H1 (cell line): Measurements from ENCODE around the gene ATP9B. TPM values are rescaled to one million over a fixed set of nuclear protein-coding genes. Genes with fewer than 3 reads are reported as not detected.

Experiments used
- CTCF ChIA-PET: fragments of 300-600 bp; sonication (Branson Sonifier 250); formaldehyde crosslinking; loops from one replicate; lab custom pipeline; 2021; ENCODE audit not compliant: partially characterized antibody; lab: Charles Lee
- POLR2A ChIA-PET: fragments of 300-600 bp; sonication (Branson Sonifier 250); formaldehyde crosslinking; loops from one replicate; lab custom pipeline; 2021; ENCODE audit warnings: inconsistent platforms; ENCODE audit not compliant: partially characterized antibody; lab: Charles Lee
- DNase-seq, 2 experiments: peaks; one replicate each; pipeline versions ENCODE4 v3.0.0 to v3.0.0-alpha.2; 2010 to 2022; ENCODE audit warnings: low spot score in 2 of 2, low read depth in 1 of 2, mixed read lengths in 1 of 2
- FAIRE-seq: peaks from 2 replicates; lab custom pipeline; 2011; peaks lifted over from hg19 to GRCh38; lab: Jason Lieb, UNC
- H2AFZ ChIP-seq: 2 replicates; pipeline ENCODE4 v1.8.1; 2012; ENCODE audit warnings: low read length, inconsistent platforms
- H2AK5ac ChIP-seq: 2 replicates; pipeline ENCODE4 v1.6.1; 2013; ENCODE audit warnings: low read depth, low read length
- H2BK120ac ChIP-seq: replicated peaks from 2 replicates; pipeline ENCODE3; 2013; ENCODE audit warnings: low read depth, low read length, inconsistent platforms
- H2BK12ac ChIP-seq: 2 replicates; pipeline ENCODE4 v1.6.1; 2013; ENCODE audit warnings: low read depth, low read length
- H2BK15ac ChIP-seq: 2 replicates; pipeline ENCODE4 v1.6.1; 2013; ENCODE audit warnings: low read length
- H2BK20ac ChIP-seq: 2 replicates; pipeline ENCODE4 v1.6.1; 2013; ENCODE audit warnings: low read length
- H2BK5ac ChIP-seq: 2 replicates; pipeline ENCODE4 v1.6.1; 2013; ENCODE audit warnings: low read depth, low read length
- H3K14ac ChIP-seq: 2 replicates; pipeline ENCODE4 v1.6.1; 2013; ENCODE audit warnings: inconsistent platforms; ENCODE audit not compliant: insufficient read length
- H3K18ac ChIP-seq: 2 replicates; pipeline ENCODE4 v1.6.1; 2013; ENCODE audit warnings: low read length; ENCODE audit errors: extremely low read depth
- H3K23ac ChIP-seq: 2 replicates; pipeline ENCODE4 v1.6.1; 2013; ENCODE audit warnings: inconsistent platforms; ENCODE audit not compliant: insufficient read length
- H3K23me2 ChIP-seq: 2 replicates; pipeline ENCODE4 v1.6.1; 2013; ENCODE audit warnings: low read depth, low read length
- H3K27ac ChIP-seq: 2 replicates; pipeline ENCODE4 v1.6.1; 2011; ENCODE audit warnings: low read depth, low read length, inconsistent platforms
- H3K27me3 ChIP-seq, 4 experiments: replicated peaks in 1 of 4; 1 replicate in 1 of 4; 2 replicates in 3 of 4; pipeline versions ENCODE4 v1.6.1 to v1.8.1; 2011 to 2013; ENCODE audit warnings: low read length in 3 of 4, mild to moderate bottlenecking in 3 of 4, inconsistent platforms in 2 of 4, mixed read lengths in 2 of 4, moderate library complexity in 1 of 4; ENCODE audit not compliant: control insufficient read depth in 3 of 4, insufficient read depth in 3 of 4; ENCODE audit errors: extremely low read depth in 1 of 4
- H3K36me3 ChIP-seq, 4 experiments: 2 replicates each; pipeline versions ENCODE4 v1.6.1 to v1.8.1; 2011 to 2013; ENCODE audit warnings: mild to moderate bottlenecking in 4 of 4, low read length in 3 of 4, moderate library complexity in 2 of 4, control low read depth in 1 of 4, inconsistent platforms in 1 of 4; ENCODE audit not compliant: insufficient read depth in 4 of 4, control insufficient read depth in 2 of 4
- H3K4ac ChIP-seq: replicated peaks from 2 replicates; pipeline ENCODE3; 2013; ENCODE audit warnings: low read length, low read depth, mixed read lengths, inconsistent platforms; ENCODE audit not compliant: insufficient read length
- H3K4me1 ChIP-seq, 4 experiments: replicated peaks in 1 of 4; 1 replicate in 1 of 4; 2 replicates in 3 of 4; pipeline versions ENCODE4 v1.6.1 to v1.8.1; 2011 to 2013; ENCODE audit warnings: low read length in 3 of 4, inconsistent platforms in 2 of 4, mixed read lengths in 1 of 4; ENCODE audit not compliant: insufficient read depth in 4 of 4, control insufficient read depth in 3 of 4
- H3K4me2 ChIP-seq, 2 experiments: 2 replicates each; pipeline versions ENCODE4 v1.6.1 to v1.8.1; 2011 to 2013; ENCODE audit warnings: low read depth in 2 of 2, low read length in 2 of 2, control low read depth in 1 of 2, inconsistent platforms in 1 of 2, mild to moderate bottlenecking in 1 of 2; ENCODE audit not compliant: insufficient read depth in 1 of 2
- H3K4me3 ChIP-seq, 4 experiments: fragments of 200-600, 300-600 bp in 1 of 4; sonication (generic), shearing (Covaris generic), sonication (Bioruptor Twin) in 1 of 4; 2 replicates each; pipeline versions ENCODE4 v1.5.1 to v1.8.1; 2011 to 2016; ENCODE audit warnings: low read length in 4 of 4, low read depth in 3 of 4, control low read depth in 2 of 4, inconsistent platforms in 2 of 4, mild to moderate bottlenecking in 2 of 4, mixed read lengths in 1 of 4, moderate library complexity in 1 of 4; ENCODE audit not compliant: insufficient read depth in 2 of 4; ENCODE audit errors: extremely low read depth in 1 of 4
- H3K56ac ChIP-seq: replicated peaks from 2 replicates; pipeline ENCODE3; 2013; ENCODE audit warnings: low read depth, mild to moderate bottlenecking, mixed read lengths, low read length, inconsistent platforms; ENCODE audit not compliant: insufficient read length
- H3K79me1 ChIP-seq: 2 replicates; pipeline ENCODE4 v1.6.1; 2013; ENCODE audit warnings: low read depth, low read length, control low read depth
- H3K79me2 ChIP-seq, 2 experiments: 2 replicates each; pipeline versions ENCODE4 v1.6.1 to v1.8.1; 2012 to 2013; ENCODE audit warnings: low read length in 2 of 2, mild to moderate bottlenecking in 2 of 2, inconsistent platforms in 1 of 2; ENCODE audit not compliant: insufficient read depth in 2 of 2, control insufficient read depth in 1 of 2
- H3K9ac ChIP-seq, 4 experiments: replicated peaks in 1 of 4; 1 replicate in 1 of 4; 2 replicates in 3 of 4; pipeline versions ENCODE4 v1.6.1 to v1.8.1; 2011 to 2013; ENCODE audit warnings: low read depth in 3 of 4, low read length in 3 of 4, control low read depth in 2 of 4, mild to moderate bottlenecking in 2 of 4, moderate library complexity in 2 of 4, inconsistent platforms in 1 of 4; ENCODE audit errors: extremely low read depth in 1 of 4
- H3K9me3 ChIP-seq, 2 experiments: 2 replicates each; pipeline versions ENCODE4 v1.6.1 to v1.8.1; 2012 to 2013; ENCODE audit warnings: mild to moderate bottlenecking in 2 of 2, moderate library complexity in 2 of 2, control low read depth in 1 of 2, inconsistent platforms in 1 of 2, low read depth in 1 of 2, low read length in 1 of 2, mixed read lengths in 1 of 2; ENCODE audit not compliant: insufficient read depth in 2 of 2
- H4K20me1 ChIP-seq, 2 experiments: replicated peaks in 1 of 2; 2 replicates each; pipeline versions ENCODE3 to v1.8.1; 2011 to 2013; ENCODE audit warnings: inconsistent platforms in 2 of 2, low read length in 2 of 2, mild to moderate bottlenecking in 1 of 2; ENCODE audit not compliant: insufficient read depth in 2 of 2, control insufficient read depth in 1 of 2
- H4K5ac ChIP-seq: 2 replicates; pipeline ENCODE4 v1.6.1; 2013; ENCODE audit warnings: low read length, low read depth, mixed read lengths, inconsistent platforms; ENCODE audit not compliant: insufficient read length
- H4K8ac ChIP-seq: 2 replicates; pipeline ENCODE4 v1.8.0; 2013; ENCODE audit warnings: mild to moderate bottlenecking, moderate library complexity, low read length, inconsistent platforms; ENCODE audit not compliant: insufficient read depth; ENCODE audit errors: extremely low read depth
- H4K91ac ChIP-seq: replicated peaks from 2 replicates; pipeline ENCODE3; 2013; ENCODE audit warnings: low read length, mixed read lengths, inconsistent platforms; ENCODE audit not compliant: insufficient read length
- ATF3 ChIP-seq: IDR thresholded peaks from 2 replicates; pipeline ENCODE4 v1.6.1; 2011; ENCODE audit warnings: low read depth, mild to moderate bottlenecking, low read length; ENCODE audit not compliant: insufficient read depth
- BACH1 ChIP-seq: IDR thresholded peaks from 2 replicates; pipeline ENCODE4 v1.6.1; 2012; ENCODE audit warnings: low read length, improper control_type of control experiment
- CHD1 ChIP-seq: IDR thresholded peaks from 2 replicates; pipeline ENCODE4 v1.6.1; 2012; ENCODE audit warnings: low read depth, low read length, improper control_type of control experiment
- CTBP2 ChIP-seq: IDR thresholded peaks from 2 replicates; pipeline ENCODE4 v1.7.0; 2011; ENCODE audit warnings: borderline replicate concordance, mild to moderate bottlenecking, moderate library complexity, mixed read lengths, low read length; ENCODE audit not compliant: insufficient read depth, insufficient read length
- EP300 ChIP-seq, 2 experiments: IDR thresholded peaks; 1 replicate in 1 of 2; 2 replicates in 1 of 2; pipeline ENCODE4 v1.6.1; 2011 to 2012; ENCODE audit warnings: low read depth in 2 of 2, low read length in 2 of 2, mild to moderate bottlenecking in 2 of 2, borderline replicate concordance in 1 of 2, inconsistent platforms in 1 of 2, moderate library complexity in 1 of 2
- GABPA ChIP-seq: IDR thresholded peaks from 2 replicates; pipeline ENCODE4 v1.6.1; 2011; ENCODE audit warnings: mild to moderate bottlenecking, low read length, moderate library complexity, borderline replicate concordance; ENCODE audit not compliant: insufficient read depth
- GTF2F1 ChIP-seq: IDR thresholded peaks from 2 replicates; pipeline ENCODE4 v1.6.1; 2012; ENCODE audit warnings: low read depth, low read length, improper control_type of control experiment, borderline replicate concordance
- MAX ChIP-seq: IDR thresholded peaks from 2 replicates; pipeline ENCODE4 v1.6.1; 2012; ENCODE audit warnings: inconsistent platforms
- NANOG ChIP-seq: IDR thresholded peaks from 2 replicates; pipeline ENCODE4 v1.6.1; 2011; ENCODE audit warnings: low read length, low read depth, mild to moderate bottlenecking, inconsistent platforms; ENCODE audit not compliant: insufficient read depth, poor library complexity, severe bottlenecking
- NRF1 ChIP-seq: IDR thresholded peaks from 2 replicates; pipeline ENCODE4 v1.6.1; 2011; ENCODE audit warnings: mild to moderate bottlenecking, low read depth, low read length, improper control_type of control experiment
- TAF1 ChIP-seq: IDR thresholded peaks from 2 replicates; pipeline ENCODE4 v1.6.1; 2011; ENCODE audit warnings: mild to moderate bottlenecking, low read depth, low read length
- YY1 ChIP-seq: IDR thresholded peaks from 2 replicates; pipeline ENCODE4 v1.6.1; 2011; ENCODE audit warnings: low read depth, mild to moderate bottlenecking, low read length
- WGBS, 2 experiments: shearing (Covaris generic) in 1 of 2; methylation state at CpG; one replicate each; pipeline versions ENCODE4 v1.1.6 to v1.1.7; 2013 to 2015; ENCODE audit warnings: low lambda C conversion rate in 2 of 2, mixed read lengths in 2 of 2, inconsistent platforms in 1 of 2, low coverage in 1 of 2, missing lambda C conversion rate in 1 of 2; ENCODE audit not compliant: insufficient replicate concordance in 2 of 2, insufficient coverage in 1 of 2, insufficient read length in 1 of 2; ENCODE audit errors: extremely low coverage in 1 of 2, missing lambda C conversion rate in 1 of 2; 5-methylcytosine and 5-hydroxymethylcytosine counted together
- polyA plus RNA-seq, 7 experiments: library from polyadenylated mRNA; depleted of rRNA in 3 of 7; stranded (reverse) in 5 of 7; unstranded in 2 of 7; fragments of >200 nt in 5 of 7; fragments of 200-250 nt in 2 of 7; gene quantifications; 1 replicate in 5 of 7; 2 replicates in 1 of 7; 4 replicates in 1 of 7; pipeline versions ENCODE4 v1.2.1 to v1.2.3, GENCODE V29; 2011 to 2013; ENCODE audit warnings: missing spikeins in 2 of 7, mixed read lengths in 2 of 7
- total RNA-seq: library from RNA; stranded (reverse); fragmentation: NEBNext Ultra II Directional; extraction: Animal tissue kit (Norgen Biotek cat#: 25700); gene quantifications from 2 replicates; pipeline ENCODE4 v1.2.1, GENCODE V29; 2021
- TF ChIP-seq, protein P1 (sequence below): IDR thresholded peaks from 2 replicates; pipeline ENCODE4 v1.6.1; 2012; ENCODE audit warnings: inconsistent platforms

ATP9B gene
- total and polyA plus RNA-seq, 2 of the 8 experiments (the other 6 are each of a cell fraction or from before 2014, with no cell fraction given), result 15.1 to 21.7 TPM

DNA sequence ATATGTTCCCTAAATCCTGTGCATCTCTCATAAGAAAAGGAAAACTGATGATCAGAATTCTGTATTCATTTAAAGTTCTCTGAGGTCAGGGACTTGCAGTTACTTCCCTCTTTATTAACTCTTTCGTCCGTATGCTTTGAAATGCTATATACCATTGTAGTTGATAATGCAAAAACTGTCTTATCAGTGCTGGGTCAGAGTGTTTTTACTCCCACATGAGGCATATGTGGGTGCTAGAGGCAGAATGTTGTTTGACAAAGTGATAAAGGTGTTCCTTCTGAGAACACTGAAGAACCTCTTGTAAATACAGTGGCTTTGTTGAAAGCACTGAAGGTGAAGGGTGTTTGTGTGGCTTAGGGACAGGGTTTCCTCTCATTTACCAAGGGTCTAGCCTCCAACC is 190.0 kb downstream of the ATP9B start:
- Histone ChIP-seq H3K4ac (no peak overlapping the region), H3K27me3 (no peaks in the 10 kb centered on the region), H2BK120ac (no peak overlapping the region), H4K5ac (no peak overlapping the region), H3K23ac (no peak overlapping the region), H3K27ac (no peak overlapping the region), H3K79me2 (no peaks in the 10 kb centered on the region), H2AFZ (no peak overlapping the region), H3K14ac (no peak overlapping the region), H3K36me3 (no peaks in the 10 kb centered on the region; a peak in 1 of 8 replicates), H3K4me1 (no peaks in the 10 kb centered on the region), H3K9me3 (no peaks in the 10 kb centered on the region), H4K8ac (no peak overlapping the region), H4K91ac (no peak overlapping the region), H3K4me3 (no peak overlapping the region), H2BK20ac (no peak overlapping the region), H3K23me2 (no peaks in the 10 kb centered on the region), H4K20me1 (peaks cover 0 to 2% of the 10 kb centered on the region in 2 experiments), H3K56ac (no peak overlapping the region), H3K18ac (no peak overlapping the region), H2BK5ac (no peak overlapping the region), H3K4me2 (no peak overlapping the region), H3K79me1 (no peaks in the 10 kb centered on the region), H3K9ac (no peak overlapping the region), H2BK15ac (no peak overlapping the region), H2AK5ac (no peak overlapping the region), H2BK12ac (no peak overlapping the region)
- TF ChIP-seq TAF1, result no peak
- TF ChIP-seq CHD1, result no peak
- no peak for TF ChIP-seq ATF3
- no peak for TF ChIP-seq YY1
- TF ChIP-seq NRF1, result no peak
- TF ChIP-seq CTBP2, result no peak
- no peak for TF ChIP-seq EP300 (IDR thresholded peaks at IDR 0.05; ENCODE audit: borderline replicate concordance in 1 of 2, low read depth in 2 of 2, low read length in 2 of 2)
- no peak for TF ChIP-seq GABPA
- TF ChIP-seq GTF2F1, result no peak
- TF ChIP-seq, protein P1, sequence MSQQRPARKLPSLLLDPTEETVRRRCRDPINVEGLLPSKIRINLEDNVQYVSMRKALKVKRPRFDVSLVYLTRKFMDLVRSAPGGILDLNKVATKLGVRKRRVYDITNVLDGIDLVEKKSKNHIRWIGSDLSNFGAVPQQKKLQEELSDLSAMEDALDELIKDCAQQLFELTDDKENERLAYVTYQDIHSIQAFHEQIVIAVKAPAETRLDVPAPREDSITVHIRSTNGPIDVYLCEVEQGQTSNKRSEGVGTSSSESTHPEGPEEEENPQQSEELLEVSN, result no peak
- TF ChIP-seq MAX, result no peak
- TF ChIP-seq BACH1, result no peak
- TF ChIP-seq NANOG, result no peak
- DNase-seq (no peak), FAIRE-seq (no peak)
- CTCF ChIA-PET, result interaction anchor here (0.7 kb wide), 1 partner anchor 359 kb away, joined by 3 read pairs; no protein-coding TSS in a partner anchor
- POLR2A ChIA-PET, result no interaction called here
- WGBS, 2 experiments, result 60% methylated on average over 2 of the region's 2 CpGs; no CpG with 5 or more reads in 1 of the 2 experiments
